HepG2 (cell line): Measurements from ENCODE around the gene RNF5. TPM values are rescaled to one million over a fixed set of nuclear protein-coding genes. Genes with fewer than 3 reads are reported as not detected.

Experiments
- ARNT ChIP-seq: fragments of 450-650 bp; IDR thresholded peaks from 2 replicates; pipeline ENCODE4 v1.6.1; 2017
- ARNT2 ChIP-seq: sonication (generic); formaldehyde crosslinking; IDR thresholded peaks from 2 replicates; pipeline ENCODE4 v1.8.0; 2022; ENCODE audit warnings: mild to moderate bottlenecking, low read depth, missing genetic modification reagents, moderate library complexity
- FOXO4 ChIP-seq: sonication (generic); formaldehyde crosslinking; conservative IDR thresholded peaks from 2 replicates; pipeline ENCODE4 v1.8.1; 2023; ENCODE audit warnings: missing genetic modification reagents
- HDAC6 ChIP-seq: fragments of 200-600 bp; sonication (generic); IDR thresholded peaks from 2 replicates; pipeline ENCODE4 v1.7.0; 2017; ENCODE audit warnings: mild to moderate bottlenecking, antibody characterized with exemption, low read length, low read depth
- JDP2 ChIP-seq: sonication (generic); formaldehyde crosslinking; IDR thresholded peaks from 2 replicates; pipeline ENCODE4 v1.8.1; 2022; ENCODE audit warnings: missing genetic modification reagents, borderline replicate concordance
- MBNL3 ChIP-seq: fragments of 250-450 bp; sonication (Bioruptor Pico); conservative IDR thresholded peaks from 2 replicates; pipeline ENCODE4 v1.8.0; 2022; ENCODE audit warnings: mild to moderate bottlenecking, inconsistent platforms
- MEIS2 ChIP-seq: sonication (generic); formaldehyde crosslinking; IDR thresholded peaks from 2 replicates; pipeline ENCODE4 v1.9.0; 2021; ENCODE audit warnings: mild to moderate bottlenecking, missing genetic modification reagents
- MYC ChIP-seq: sonication (generic); formaldehyde crosslinking; IDR thresholded peaks from 2 replicates; pipeline ENCODE4 v1.9.0; 2021; ENCODE audit warnings: missing genetic modification reagents, borderline replicate concordance
- NBN ChIP-seq: fragments of 450-650 bp; conservative IDR thresholded peaks from 2 replicates; pipeline ENCODE4 v1.6.1; 2017
- NCOR1 ChIP-seq: fragments of 200-600 bp; sonication (generic); IDR thresholded peaks from 2 replicates; pipeline ENCODE4 v1.7.0; 2017; ENCODE audit warnings: antibody characterized with exemption, low read length, borderline replicate concordance
- PHB2 ChIP-seq: fragments of 450-650 bp; IDR thresholded peaks from 2 replicates; pipeline ENCODE4 v1.6.1; 2018; ENCODE audit not compliant: partially characterized antibody
- POLR2A ChIP-seq, 2 experiments: IDR thresholded peaks; 2 replicates each; pipeline ENCODE4 v1.6.1; 2011; ENCODE audit warnings: low read depth in 2 of 2, low read length in 2 of 2, mild to moderate bottlenecking in 1 of 2, moderate library complexity in 1 of 2; ENCODE audit not compliant: insufficient read depth in 1 of 2
- RFXAP ChIP-seq: sonication (generic); formaldehyde crosslinking; IDR thresholded peaks from 2 replicates; pipeline ENCODE4 v1.4.0; 2020; ENCODE audit warnings: missing genetic modification reagents, borderline replicate concordance
- SKI ChIP-seq: fragments of 450-650 bp; IDR thresholded peaks from one replicate; pipeline ENCODE4 v1.6.1; 2018; ENCODE audit warnings: mild to moderate bottlenecking; ENCODE audit not compliant: partially characterized antibody
- SRF ChIP-seq: IDR thresholded peaks from 2 replicates; pipeline ENCODE4 v1.6.1; 2011; ENCODE audit warnings: mild to moderate bottlenecking, low read depth, low read length, moderate library complexity
- SRSF9 ChIP-seq: fragments of 200-400 bp; formaldehyde crosslinking; IDR thresholded peaks from 2 replicates; pipeline ENCODE4 v1.6.1; 2018; ENCODE audit warnings: borderline replicate concordance, mild to moderate bottlenecking, low read depth, low read length; ENCODE audit not compliant: insufficient read depth, poor library complexity, severe bottlenecking
- ZBTB33 ChIP-seq: sonication (generic); formaldehyde crosslinking; IDR thresholded peaks from 2 replicates; pipeline ENCODE4 v1.4.0; 2020; ENCODE audit warnings: missing genetic modification reagents
- ZNF143 ChIP-seq: sonication (generic); formaldehyde crosslinking; IDR thresholded peaks from 2 replicates; pipeline ENCODE4 v1.4.0; 2020; ENCODE audit warnings: missing genetic modification reagents
- ZNF280D ChIP-seq: sonication (generic); formaldehyde crosslinking; IDR thresholded peaks from 2 replicates; pipeline ENCODE4 v1.5.1; 2020; ENCODE audit warnings: mild to moderate bottlenecking, missing genetic modification reagents
- ZSCAN5A ChIP-seq: sonication (generic); formaldehyde crosslinking; IDR thresholded peaks from 2 replicates; pipeline ENCODE4 v1.8.0; 2022; ENCODE audit warnings: mild to moderate bottlenecking, missing genetic modification reagents, borderline replicate concordance
- ZZZ3 ChIP-seq: sonication (generic); formaldehyde crosslinking; IDR thresholded peaks from 2 replicates; pipeline ENCODE4 v1.4.0; 2020; ENCODE audit warnings: missing genetic modification reagents, mild to moderate bottlenecking, borderline replicate concordance
- polyA plus RNA-seq, 8 experiments: library from polyadenylated mRNA; depleted of rRNA in 3 of 8; stranded (reverse) in 7 of 8; unstranded in 1 of 8; fragments of >200 nt; fragmentation: Illumina TruSeq in 4 of 8; extraction: Trizol in 4 of 8; gene quantifications; 2 replicates each; pipeline versions ENCODE4 v1.2.1 to v1.2.3, GENCODE V29; 2011 to 2016; ENCODE audit warnings: low read depth in 4 of 8, missing spikeins in 1 of 8, mixed read lengths in 1 of 8; ENCODE audit not compliant: insufficient read depth in 1 of 8
- total RNA-seq, 5 experiments: library from RNA; depleted of rRNA; stranded (reverse); fragments of >200 nt; fragmentation: Illumina TruSeq; extraction: Trizol; gene quantifications; 2 replicates each; pipeline ENCODE4 v1.2.3, GENCODE V29; 2016; ENCODE audit warnings: low read depth in 1 of 5

The RNF5 gene
- total and polyA plus RNA-seq, 2 of the 13 experiments (the other 11 are each of a cell fraction or from before 2014, with no cell fraction given): 98.0 to 131 TPM

- TF ChIP-seq JDP2 (CRISPR knock-in tag): no peak
- no peak for TF ChIP-seq SKI
- 0 out of 2 replicates have a peak, but pooled peaks have one; percentile 46 for TF ChIP-seq MEIS2
- no peak for TF ChIP-seq ZSCAN5A (CRISPR knock-in tag)
- TF ChIP-seq FOXO4 (CRISPR knock-in tag): no peak
- no peak for TF ChIP-seq SRSF9
- TF ChIP-seq ZZZ3: peak; percentile 50; the same call in 1 of the 2 replicates
- no peak for TF ChIP-seq PHB2
- TF ChIP-seq ZNF280D (CRISPR knock-in tag): peak; percentile 66; the same call in 1 of the 2 replicates
- TF ChIP-seq ARNT2: peak; percentile 81
- TF ChIP-seq ZNF143 (CRISPR knock-in tag): no peak
- no peak for TF ChIP-seq HDAC6
- no peak for TF ChIP-seq ARNT
- peak; percentile 58; the same call in 1 of the 2 replicates for TF ChIP-seq MYC (CRISPR knock-in tag)
- peak; percentile 66; the same call in 1 of the 2 replicates for TF ChIP-seq RFXAP (CRISPR knock-in tag)
- peak; percentile 52 to 88; a peak in 3 of 4 replicates for TF ChIP-seq POLR2A (IDR thresholded peaks at IDR 0.05; ENCODE audit: insufficient read depth in 1 of 2, low read depth in 2 of 2, low read length in 2 of 2)
- TF ChIP-seq SRF: 0 out of 2 replicates have a peak, but pooled peaks have one; percentile 2
- TF ChIP-seq NCOR1: peak; percentile 69; the same call in 1 of the 2 replicates
- TF ChIP-seq MBNL3 (CRISPR knock-in tag): no peak
- TF ChIP-seq NBN: no peak
- TF ChIP-seq ZBTB33 (CRISPR knock-in tag): no peak
Observed at GRCh38 chr6:32175711-32176475, 2.3 kb upstream of the RNF5 start, which contains the start of gene AGPAT1 (continued).
